Activated T-helper 1 cell treated with anti-CD3 and anti-CD28 coated beads, Interleukin-12 subunit alpha, Interleukin-12 subunit beta, Interleukin-2, Interleukin-4 antibody, amounts not matched to agents 30 ng/mL and 10 ng/mL and 1 ng/mL, durations not matched to agents 14 hours and 24 hours and 36 hours (primary cell): ENCODE data around the gene GSDMA. TPM values are rescaled to one million over a fixed set of nuclear protein-coding genes. Genes with fewer than 3 reads are reported as not detected.

Experiments used
- DNase-seq: peaks from one replicate; pipeline ENCODE4 v3.0.0; 2021; ENCODE audit warnings: low spot score
- H3K27ac Mint-ChIP-seq: one replicate; pipeline ENCODE4 v1.8.0; 2021; ENCODE audit warnings: mild to moderate bottlenecking, mixed read lengths
- H3K27me3 Mint-ChIP-seq: one replicate; pipeline ENCODE4 v1.8.0; 2022; ENCODE audit warnings: mild to moderate bottlenecking, moderate library complexity, mixed read lengths; ENCODE audit not compliant: insufficient read depth
- H3K36me3 Mint-ChIP-seq: one replicate; pipeline ENCODE4 v1.8.0; 2021; ENCODE audit warnings: low read depth, mixed read lengths
- H3K4me1 Mint-ChIP-seq: one replicate; pipeline ENCODE4 v1.8.0; 2021; ENCODE audit warnings: low read depth, mixed read lengths
- H3K4me3 Mint-ChIP-seq: one replicate; pipeline ENCODE4 v1.8.0; 2021; ENCODE audit warnings: mild to moderate bottlenecking, moderate library complexity, mixed read lengths
- H3K9me3 Mint-ChIP-seq: one replicate; pipeline ENCODE4 v1.8.0; 2021; ENCODE audit warnings: mixed read lengths
- intact Hi-C: fragments of 100-400 bp; cut with micrococcal nuclease; formaldehyde crosslinking; loops from one replicate; pipeline ENCODE4 v1.15.1; 2024
- total RNA-seq: library from RNA; stranded (reverse); gene quantifications from 2 replicates; pipeline ENCODE4 v1.2.3, GENCODE V29; 2022

Gene GSDMA
- total RNA-seq, 1 donor from 2014 or later: 0.73 TPM

- Mint-ChIP-seq H3K4me3 (peak overlapping the region; percentile 97), H3K4me1 (peaks cover 78% of the 10 kb centered on the region), H3K9me3 (no peaks in the 10 kb centered on the region), H3K27ac (peak overlapping the region; percentile 92), H3K27me3 (no peaks in the 10 kb centered on the region), H3K36me3 (peaks cover 26% of the 10 kb centered on the region)
- no peak for DNase-seq
- intact Hi-C loops: loop anchor here (1.0 to 5.0 kb wide), 5 partner anchors 22 to 463 kb away; partner anchors contain the start of genes CASC3 and CDK12
Observed at GRCh38 chr17:39925282-39926134, 37.3 kb upstream of the GSDMA start.

- no peaks in the 10 kb centered on the region for H3K27me3 Mint-ChIP-seq
- H3K4me1 Mint-ChIP-seq: peaks cover 71% of the 10 kb centered on the region
- H3K4me3 Mint-ChIP-seq: peak overlapping the region; percentile 97
- intact Hi-C loops: loop anchor here (1.0 to 5.0 kb wide), 5 partner anchors 23 to 464 kb away; partner anchors contain the start of genes CASC3 and CDK12
- H3K9me3 Mint-ChIP-seq: no peaks in the 10 kb centered on the region
- no peak for DNase-seq
- H3K36me3 Mint-ChIP-seq: peaks cover 25% of the 10 kb centered on the region
- H3K27ac Mint-ChIP-seq: peak overlapping the region; percentile 92
Observed at GRCh38 chr17:39926135-39926587, 36.6 kb upstream of the GSDMA start.

- H3K36me3 Mint-ChIP-seq: peaks cover 21% of the 10 kb centered on the region
- H3K4me3 Mint-ChIP-seq: peak overlapping the region; percentile 97
- peak overlapping the region; percentile 92 for H3K27ac Mint-ChIP-seq
- H3K27me3 Mint-ChIP-seq: no peaks in the 10 kb centered on the region
- DNase-seq: peak; percentile 64
- no peaks in the 10 kb centered on the region for H3K9me3 Mint-ChIP-seq
- intact Hi-C loops: loop anchor here (1.0 to 5.0 kb wide), 14 partner anchors 14 to 464 kb away; partner anchors contain the start of genes CASC3, CDC6, CDK12 and MED24
- peaks cover 66% of the 10 kb centered on the region for H3K4me1 Mint-ChIP-seq
Observed at GRCh38 chr17:39926588-39927100, 36.2 kb upstream of the GSDMA start.

GRCh38 chr17:39927101-39927928, 35.5 kb upstream of the GSDMA start, which contains the start of the genes LRRC3C and ORMDL3:
LRRC3C (plus strand) TSS chr17:39927732; CDS start chr17:39941524, 13,792 bp downstream.
ORMDL3 (minus strand) TSS chr17:39927601; CDS start chr17:39924203, 3,398 bp downstream.
- Mint-ChIP-seq H3K36me3 (peaks cover 15% of the 10 kb centered on the region), H3K27ac (peak within 1 kb of the TSS; percentile 92), H3K4me3 (peak within 1 kb of the TSS; percentile 97), H3K9me3 (no peaks in the 10 kb centered on the region), H3K27me3 (no peaks in the 10 kb centered on the region), H3K4me1 (peaks cover 60% of the 10 kb centered on the region)
- DNase-seq: peak; percentile 91
- intact Hi-C loops: loop anchor here (1.0 to 5.0 kb wide), 12 partner anchors 13 to 465 kb away; partner anchors contain the start of genes CASC3, CDC6, CDK12 and MED24

GRCh38 chr17:39927929-39928857, 34.6 kb upstream of the GSDMA start:
- Mint-ChIP-seq H3K36me3 (peaks cover 10% of the 10 kb centered on the region), H3K4me3 (peak overlapping the region; percentile 97), H3K4me1 (peaks cover 51% of the 10 kb centered on the region), H3K27me3 (peaks cover 2% of the 10 kb centered on the region), H3K9me3 (no peaks in the 10 kb centered on the region), H3K27ac (peak overlapping the region; percentile 92)
- intact Hi-C loops: loop anchor here (1.0 to 5.0 kb wide), 12 partner anchors 12 to 466 kb away; partner anchors contain the start of genes CASC3, CDC6, CDK12 and MED24
- DNase-seq: no peak

GRCh38 chr17:39928858-39929645, 33.8 kb upstream of the GSDMA start:
- Mint-ChIP-seq H3K4me3 (peak overlapping the region; percentile 44), H3K27ac (peak overlapping the region; percentile 19)
- intact Hi-C loops: loop anchor here (5.0 kb wide), 2 partner anchors 157 to 467 kb away; partner anchors contain the start of gene CDK12

GRCh38 chr17:39929646-39930407, 33.0 kb upstream of the GSDMA start:
- peaks cover 2% of the 10 kb centered on the region for H3K27me3 Mint-ChIP-seq
- H3K36me3 Mint-ChIP-seq: no peaks in the 10 kb centered on the region
- H3K4me3 Mint-ChIP-seq: no peak overlapping the region
- intact Hi-C loops: loop anchor here (5.0 kb wide), 2 partner anchors 158 to 468 kb away; partner anchors contain the start of gene CDK12
- H3K9me3 Mint-ChIP-seq: no peaks in the 10 kb centered on the region
- no peak for DNase-seq
- peaks cover 36% of the 10 kb centered on the region for H3K4me1 Mint-ChIP-seq
- H3K27ac Mint-ChIP-seq: no peak overlapping the region

More at GRCh38 chr17:39928858-39929645, 33.8 kb upstream of the GSDMA start:
- Mint-ChIP-seq H3K27me3 (peaks cover 2% of the 10 kb centered on the region), H3K9me3 (no peaks in the 10 kb centered on the region), H3K4me1 (peaks cover 44% of the 10 kb centered on the region), H3K36me3 (peaks cover 5% of the 10 kb centered on the region)
- no peak for DNase-seq

- Mint-ChIP-seq H3K4me3 (no peak overlapping the region), H3K4me1 (peaks cover 12% of the 10 kb centered on the region), H3K36me3 (no peaks in the 10 kb centered on the region), H3K9me3 (no peaks in the 10 kb centered on the region), H3K27ac (no peak overlapping the region), H3K27me3 (peaks cover 4% of the 10 kb centered on the region)
- intact Hi-C loops: no loop called here
- no peak for DNase-seq
Observed at GRCh38 chr17:39933912-39934311, 28.9 kb upstream of the GSDMA start.

- DNase-seq: no peak
- H3K4me1 Mint-ChIP-seq: peaks cover 12% of the 10 kb centered on the region
- no peaks in the 10 kb centered on the region for H3K36me3 Mint-ChIP-seq
- no peaks in the 10 kb centered on the region for H3K9me3 Mint-ChIP-seq
- no peak overlapping the region for H3K27ac Mint-ChIP-seq
- H3K27me3 Mint-ChIP-seq: peaks cover 4% of the 10 kb centered on the region
- intact Hi-C loops: no loop called here
- H3K4me3 Mint-ChIP-seq: no peak overlapping the region
Observed at GRCh38 chr17:39934324-39934723, 28.5 kb upstream of the GSDMA start.

GRCh38 chr17:39935909-39936308, 26.9 kb upstream of the GSDMA start:
- H3K4me1 Mint-ChIP-seq: peaks cover 20% of the 10 kb centered on the region
- no peaks in the 10 kb centered on the region for H3K9me3 Mint-ChIP-seq
- no peak overlapping the region for H3K4me3 Mint-ChIP-seq
- intact Hi-C loops: no loop called here
- H3K27ac Mint-ChIP-seq: no peak overlapping the region
- peaks cover 4% of the 10 kb centered on the region for H3K27me3 Mint-ChIP-seq
- H3K36me3 Mint-ChIP-seq: no peaks in the 10 kb centered on the region
- no peak for DNase-seq
